Measurements from ENCODE around the gene TOB2.
"Not testable (repeated sequence)": the region's sequence is repeated elsewhere in the genome, so short reads cannot be mapped to it uniquely, and the experiment has no call there.

Gene TOB2

DNA sequence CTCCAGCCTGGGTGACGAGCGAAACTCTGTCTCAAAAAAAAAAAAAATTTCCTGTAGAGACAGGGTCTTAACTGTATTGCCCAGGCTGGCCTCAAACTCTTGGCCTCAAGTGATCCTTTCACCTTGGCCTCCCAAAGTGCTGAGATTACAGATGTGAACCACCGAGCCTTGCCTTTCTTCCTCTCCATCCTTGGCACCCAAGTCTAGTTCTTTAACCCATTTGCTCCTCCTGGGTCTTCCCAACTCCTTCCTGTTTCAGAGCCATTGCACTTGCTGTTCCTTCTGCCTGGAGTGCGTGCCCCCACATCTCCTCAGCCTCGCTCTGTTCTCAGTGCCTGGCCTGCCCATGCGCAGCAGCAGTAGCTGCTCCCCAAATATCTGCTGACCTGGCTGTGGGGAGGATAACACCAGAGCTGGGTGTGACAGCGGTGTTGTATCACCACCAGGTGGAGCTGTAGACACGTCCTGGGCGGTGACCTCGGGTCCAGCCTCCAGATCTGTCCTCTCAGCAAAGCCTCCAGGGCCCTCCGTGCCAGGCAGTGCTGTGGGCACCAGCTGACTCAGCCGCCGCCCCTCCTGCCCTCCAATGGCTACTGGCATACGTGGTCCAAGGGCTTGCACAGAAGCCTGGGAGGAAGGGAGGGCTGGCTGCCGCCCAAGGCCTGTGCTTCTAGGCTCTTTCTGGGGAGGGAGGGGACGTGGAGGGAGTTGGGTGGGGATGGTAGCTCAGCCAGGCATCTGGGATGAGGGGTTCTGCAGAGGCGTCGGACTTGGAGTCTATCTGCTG, 42.9 kb downstream of the TOB2 start:
- H3K9me3 Mint-ChIP-seq = no peaks in the 10 kb centered on the region
- H3K4me1 Mint-ChIP-seq (ENCODE audit: low read depth in 2 of 2) = peaks cover 5 to 6% of the 10 kb centered on the region in 2 donors
- peak; percentile 82 to 85 (median 83) for DNase-seq
- H3K27me3 Mint-ChIP-seq = no peaks in the 10 kb centered on the region
- ATAC-seq (replicated peaks) = peak; percentile 100
- H3K27ac Mint-ChIP-seq = peak overlapping the region; percentile 5 to 47
- H3K4me3 Mint-ChIP-seq = no peak overlapping the region
- no peaks in the 10 kb centered on the region for H3K36me3 Mint-ChIP-seq (ENCODE audit: insufficient read depth)

DNA sequence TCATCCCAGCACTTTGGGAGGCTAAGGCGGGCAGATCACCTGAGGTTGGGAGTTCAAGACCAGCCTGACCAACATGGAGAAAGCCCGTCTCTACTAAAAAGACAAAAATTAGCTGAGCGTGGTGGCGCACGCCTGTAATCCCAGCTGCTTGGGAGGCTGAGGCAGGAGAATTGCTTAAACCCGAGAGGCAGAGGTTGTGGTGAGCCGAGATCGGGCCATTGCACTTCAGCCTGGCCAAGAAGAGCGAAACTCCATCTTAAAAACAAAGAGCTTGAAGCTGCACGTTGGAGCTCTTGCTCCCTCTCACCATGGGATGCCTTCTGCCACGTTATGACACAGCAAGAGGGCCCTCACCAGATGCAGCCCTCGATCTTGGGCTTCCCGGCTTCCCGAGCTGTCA, 43.8 kb downstream of the TOB2 start:
- H3K4me3 Mint-ChIP-seq = not testable (repeated sequence)

DNA sequence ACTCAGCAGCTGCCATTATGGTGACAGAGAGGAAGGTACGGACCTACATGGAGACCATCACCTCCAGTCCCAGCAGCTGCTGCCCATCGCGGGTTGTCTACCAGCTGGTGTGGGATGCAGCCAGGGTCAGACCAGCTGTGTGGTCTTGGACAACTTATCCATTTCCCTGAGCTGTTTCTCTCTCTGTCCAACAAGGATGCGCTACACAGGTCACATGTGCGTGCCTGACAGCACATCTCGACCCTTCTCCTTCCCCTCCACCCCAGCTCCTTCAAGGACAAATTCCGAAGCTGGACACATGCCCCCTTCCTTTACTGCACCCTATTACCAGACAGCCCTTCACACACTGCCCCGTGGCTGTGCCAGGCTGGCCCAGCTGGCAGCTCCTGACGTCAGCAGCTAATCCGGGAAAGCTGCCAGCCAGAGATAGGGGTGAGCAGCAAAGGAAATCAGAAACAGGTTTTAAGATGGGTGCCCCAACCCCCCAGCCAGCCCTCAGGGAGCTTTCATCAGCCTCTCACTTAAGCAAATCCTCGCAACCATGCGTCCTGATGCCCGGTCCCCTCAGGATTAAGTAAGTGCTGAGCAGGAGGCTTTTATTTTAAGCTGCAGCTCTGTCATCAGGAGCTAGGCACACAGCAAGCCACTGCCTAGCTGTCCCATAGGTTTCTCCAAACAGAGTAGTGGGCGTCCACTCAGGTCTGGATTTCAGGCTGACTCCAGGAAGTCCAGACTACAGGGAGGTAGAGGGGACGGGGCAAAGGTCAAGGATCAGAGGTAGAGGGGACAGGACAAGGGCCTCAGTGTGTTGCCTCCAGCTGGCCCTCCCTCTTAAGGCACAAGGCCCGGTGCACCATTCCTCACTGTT, 44.6 kb downstream of the TOB2 start:
- peaks cover 5 to 6% of the 10 kb centered on the region in 2 donors for H3K4me1 Mint-ChIP-seq (ENCODE audit: low read depth in 2 of 2)
- peaks cover 7% of the 10 kb centered on the region for H3K36me3 Mint-ChIP-seq (ENCODE audit: insufficient read depth)
- H3K27ac Mint-ChIP-seq = no peak overlapping the region
- H3K27me3 Mint-ChIP-seq = no peaks in the 10 kb centered on the region
- ATAC-seq (replicated peaks) = no peak
- H3K4me3 Mint-ChIP-seq = no peak overlapping the region
- DNase-seq = no peak
- no peaks in the 10 kb centered on the region for H3K9me3 Mint-ChIP-seq

More for the DNA sequence above, 43.8 kb downstream of the TOB2 start:
- H3K27me3 Mint-ChIP-seq; H3K27ac Mint-ChIP-seq; H3K36me3 Mint-ChIP-seq (ENCODE audit: insufficient read depth); ATAC-seq (replicated peaks); H3K4me1 Mint-ChIP-seq (ENCODE audit: low read depth in 2 of 2); H3K9me3 Mint-ChIP-seq; DNase-seq: not testable (repeated sequence)

DNA sequence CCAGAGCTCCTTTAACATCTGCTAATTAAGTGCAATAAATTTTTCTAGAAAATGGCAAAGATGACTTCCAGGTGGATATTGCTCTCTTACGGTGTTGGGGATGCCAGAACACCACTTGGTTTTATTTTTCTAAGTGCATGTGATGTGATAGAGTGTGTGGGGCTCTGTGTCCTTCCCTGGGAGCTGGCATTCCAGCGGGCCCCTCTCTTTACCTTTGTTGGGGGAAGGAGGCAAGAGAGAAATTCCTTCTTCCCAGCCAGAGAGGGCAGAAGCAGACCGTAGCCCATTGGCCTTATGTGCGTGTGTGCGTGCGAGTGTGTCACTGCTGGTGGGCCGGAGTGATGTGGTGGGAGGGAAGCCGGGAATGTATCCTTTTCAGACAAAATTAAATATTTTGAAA, 47.7 kb downstream of the TOB2 start:
- Mint-ChIP-seq H3K27me3 (no peaks in the 10 kb centered on the region), H3K9me3 (no peaks in the 10 kb centered on the region), H3K27ac (no peak overlapping the region), H3K4me1 (ENCODE audit: low read depth in 2 of 2) (peaks cover 4 to 5% of the 10 kb centered on the region in 2 donors), H3K4me3 (no peak overlapping the region), H3K36me3 (ENCODE audit: insufficient read depth) (peaks cover 17% of the 10 kb centered on the region)
- DNase-seq (no peak), ATAC-seq (replicated peaks) (no peak)

DNA sequence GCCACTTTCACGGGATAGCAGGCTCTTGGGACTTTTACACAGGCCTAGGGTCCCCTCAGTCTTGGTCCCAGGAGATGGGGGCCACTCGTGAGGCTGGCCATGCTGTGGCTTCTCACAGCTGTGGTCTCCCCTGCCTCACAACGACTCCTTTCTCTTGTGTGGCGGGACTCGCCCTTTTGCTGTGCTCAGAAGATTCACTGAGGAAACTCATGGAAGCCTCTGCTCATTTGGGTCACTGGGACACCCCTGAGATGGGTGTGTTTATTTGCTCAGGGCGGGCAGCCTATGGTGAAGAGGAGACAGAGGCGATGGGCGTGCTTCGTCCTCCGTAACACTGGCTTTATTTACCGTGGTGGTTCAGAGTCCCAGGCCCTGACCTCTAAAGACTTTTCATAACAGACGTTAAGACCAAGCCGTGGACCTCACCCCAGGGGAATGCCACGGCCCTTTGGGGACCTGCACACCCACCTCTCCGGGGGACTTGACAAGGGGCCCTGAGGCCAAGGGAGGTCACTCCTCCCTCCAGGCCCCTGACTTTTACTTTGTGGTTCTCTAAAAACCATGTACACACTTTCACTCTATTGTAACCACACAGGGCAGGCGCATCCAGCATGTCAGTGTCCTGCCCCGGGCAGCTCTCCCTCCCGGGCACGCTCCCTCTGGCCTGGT, 49.3 kb downstream of the TOB2 start:
- DNase-seq = no peak
- H3K4me3 Mint-ChIP-seq = no peak overlapping the region
- H3K27ac Mint-ChIP-seq = no peak overlapping the region
- H3K36me3 Mint-ChIP-seq (ENCODE audit: insufficient read depth) = peaks cover 26% of the 10 kb centered on the region
- no peaks in the 10 kb centered on the region for H3K27me3 Mint-ChIP-seq
- no peaks in the 10 kb centered on the region for H3K4me1 Mint-ChIP-seq (ENCODE audit: low read depth in 2 of 2)
- no peaks in the 10 kb centered on the region for H3K9me3 Mint-ChIP-seq
- ATAC-seq (replicated peaks) = no peak

DNA sequence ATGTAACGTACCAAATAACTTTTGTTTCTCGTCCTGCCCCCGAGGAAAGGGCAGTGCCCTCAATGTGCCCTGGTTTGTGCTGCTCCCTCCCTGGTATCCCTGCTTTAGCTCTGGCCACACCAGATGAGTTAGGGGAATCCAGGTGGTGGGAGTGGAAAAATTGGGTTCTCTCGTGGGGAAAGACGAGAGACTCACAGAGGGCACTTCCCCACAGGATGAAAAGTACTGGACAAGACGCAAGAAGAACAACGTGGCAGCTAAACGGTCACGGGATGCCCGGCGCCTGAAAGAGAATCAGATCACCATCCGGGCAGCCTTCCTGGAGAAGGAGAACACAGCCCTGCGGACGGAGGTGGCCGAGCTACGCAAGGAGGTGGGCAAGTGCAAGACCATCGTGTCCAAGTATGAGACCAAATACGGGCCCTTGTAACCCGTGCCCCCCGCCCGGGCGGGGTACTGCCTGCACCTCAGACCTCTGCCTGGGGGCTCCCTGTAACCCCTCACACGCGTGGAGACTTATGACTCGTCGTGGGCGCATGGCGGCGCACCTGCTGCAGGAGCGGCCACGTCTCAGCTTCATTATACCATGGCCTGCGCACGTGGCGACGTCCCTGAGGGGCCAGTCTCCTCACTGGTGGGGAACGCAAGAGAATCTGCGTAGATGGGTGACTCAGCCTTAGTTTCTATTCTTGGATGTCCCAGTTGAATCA, 50.9 kb downstream of the TOB2 start:
- H3K4me3 Mint-ChIP-seq = no peak overlapping the region
- H3K9me3 Mint-ChIP-seq = no peaks in the 10 kb centered on the region
- no peaks in the 10 kb centered on the region for H3K4me1 Mint-ChIP-seq (ENCODE audit: low read depth in 2 of 2)
- no peak overlapping the region for H3K27ac Mint-ChIP-seq
- ATAC-seq (replicated peaks) = no peak
- DNase-seq = no peak
- H3K36me3 Mint-ChIP-seq (ENCODE audit: insufficient read depth) = peaks cover 26% of the 10 kb centered on the region
- no peaks in the 10 kb centered on the region for H3K27me3 Mint-ChIP-seq

DNA sequence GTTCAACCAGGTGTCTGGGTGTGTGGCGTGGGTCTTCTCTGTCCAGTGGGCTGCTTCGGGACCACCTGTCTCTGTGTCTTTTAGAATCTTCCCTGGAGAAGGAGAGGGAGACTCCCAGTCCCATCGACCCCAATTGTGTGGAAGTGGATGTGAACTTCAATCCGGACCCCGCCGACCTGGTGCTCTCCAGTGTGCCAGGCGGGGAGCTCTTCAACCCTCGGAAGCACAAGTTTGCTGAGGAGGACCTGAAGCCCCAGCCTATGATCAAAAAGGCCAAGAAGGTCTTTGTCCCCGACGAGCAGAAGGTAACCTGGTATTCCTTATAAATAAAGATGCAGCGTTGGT, 52.6 kb downstream of the TOB2 start:
- H3K27ac Mint-ChIP-seq = no peak overlapping the region
- peaks cover 33% of the 10 kb centered on the region for H3K36me3 Mint-ChIP-seq (ENCODE audit: insufficient read depth)
- no peak for ATAC-seq (replicated peaks)
- no peak overlapping the region for H3K4me3 Mint-ChIP-seq
- H3K27me3 Mint-ChIP-seq = no peaks in the 10 kb centered on the region
- H3K4me1 Mint-ChIP-seq (ENCODE audit: low read depth in 2 of 2) = no peaks in the 10 kb centered on the region
- H3K9me3 Mint-ChIP-seq = no peaks in the 10 kb centered on the region
- no peak for DNase-seq

DNA sequence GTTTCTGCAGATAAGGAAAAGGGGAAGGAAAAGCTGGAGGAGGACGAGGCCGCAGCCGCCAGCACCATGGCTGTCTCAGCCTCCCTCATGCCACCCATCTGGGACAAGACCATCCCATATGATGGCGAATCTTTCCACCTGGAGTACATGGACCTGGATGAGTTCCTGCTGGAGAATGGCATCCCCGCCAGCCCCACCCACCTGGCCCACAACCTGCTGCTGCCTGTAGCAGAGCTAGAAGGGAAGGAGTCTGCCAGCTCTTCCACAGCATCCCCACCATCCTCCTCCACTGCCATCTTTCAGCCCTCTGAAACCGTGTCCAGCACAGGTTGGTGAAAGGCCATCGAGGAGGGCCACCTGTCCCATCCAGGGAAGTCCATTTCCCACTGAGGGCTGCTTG, 59.3 kb downstream of the TOB2 start:
- Mint-ChIP-seq H3K9me3 (no peaks in the 10 kb centered on the region), H3K36me3 (ENCODE audit: insufficient read depth) (peaks cover 24% of the 10 kb centered on the region), H3K4me3 (no peak overlapping the region), H3K4me1 (ENCODE audit: low read depth in 2 of 2) (peaks cover 0 to 8% of the 10 kb centered on the region in 2 donors), H3K27me3 (no peaks in the 10 kb centered on the region), H3K27ac (no peak overlapping the region)
- DNase-seq (no peak), ATAC-seq (replicated peaks) (no peak)

DNA sequence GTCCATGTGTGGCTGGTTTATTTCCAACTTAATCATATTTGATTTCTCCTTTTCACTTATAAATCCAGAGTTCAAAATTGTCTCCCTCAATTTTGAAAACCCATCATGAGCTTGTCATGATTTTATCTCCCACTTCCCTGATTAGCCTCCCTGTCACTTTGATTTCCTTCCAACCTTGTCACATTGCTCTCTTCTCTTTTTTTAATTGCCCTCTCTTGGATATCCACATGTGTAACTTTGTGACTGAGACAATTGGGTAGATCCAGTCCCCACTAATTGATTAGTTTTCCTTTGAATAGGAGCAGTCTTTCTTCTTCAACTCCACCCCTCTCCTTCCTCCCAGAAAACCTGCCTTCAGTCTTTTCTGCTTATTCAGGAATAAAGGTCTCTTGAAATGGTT, 62.5 kb downstream of the TOB2 start:
- ATAC-seq (replicated peaks) (no peak), DNase-seq (no peak)
- H3K4me3 Mint-ChIP-seq = peak overlapping the region in 1 of 2 donors; percentile 88
- no peak overlapping the region for H3K27ac Mint-ChIP-seq
- peaks cover 32% of the 10 kb centered on the region for H3K36me3 Mint-ChIP-seq (ENCODE audit: insufficient read depth)
- no peaks in the 10 kb centered on the region for H3K9me3 Mint-ChIP-seq
- no peaks in the 10 kb centered on the region for H3K27me3 Mint-ChIP-seq
- H3K4me1 Mint-ChIP-seq (ENCODE audit: low read depth in 2 of 2) = peaks cover 0 to 12% of the 10 kb centered on the region in 2 donors

Measured in effector memory CD8-positive, alpha-beta T cell (primary cell).